ENCODE measurements around the gene SEL1L2.
A peak's percentile ranks its signal among the peaks of the same experiment; 100 is the strongest.

SEL1L2 gene, protein sequence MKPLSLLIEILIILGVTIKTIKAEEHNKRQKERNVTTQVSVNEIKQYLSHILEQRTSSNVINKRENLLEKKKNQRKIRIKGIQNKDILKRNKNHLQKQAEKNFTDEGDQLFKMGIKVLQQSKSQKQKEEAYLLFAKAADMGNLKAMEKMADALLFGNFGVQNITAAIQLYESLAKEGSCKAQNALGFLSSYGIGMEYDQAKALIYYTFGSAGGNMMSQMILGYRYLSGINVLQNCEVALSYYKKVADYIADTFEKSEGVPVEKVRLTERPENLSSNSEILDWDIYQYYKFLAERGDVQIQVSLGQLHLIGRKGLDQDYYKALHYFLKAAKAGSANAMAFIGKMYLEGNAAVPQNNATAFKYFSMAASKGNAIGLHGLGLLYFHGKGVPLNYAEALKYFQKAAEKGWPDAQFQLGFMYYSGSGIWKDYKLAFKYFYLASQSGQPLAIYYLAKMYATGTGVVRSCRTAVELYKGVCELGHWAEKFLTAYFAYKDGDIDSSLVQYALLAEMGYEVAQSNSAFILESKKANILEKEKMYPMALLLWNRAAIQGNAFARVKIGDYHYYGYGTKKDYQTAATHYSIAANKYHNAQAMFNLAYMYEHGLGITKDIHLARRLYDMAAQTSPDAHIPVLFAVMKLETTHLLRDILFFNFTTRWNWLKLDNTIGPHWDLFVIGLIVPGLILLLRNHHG

DNA sequence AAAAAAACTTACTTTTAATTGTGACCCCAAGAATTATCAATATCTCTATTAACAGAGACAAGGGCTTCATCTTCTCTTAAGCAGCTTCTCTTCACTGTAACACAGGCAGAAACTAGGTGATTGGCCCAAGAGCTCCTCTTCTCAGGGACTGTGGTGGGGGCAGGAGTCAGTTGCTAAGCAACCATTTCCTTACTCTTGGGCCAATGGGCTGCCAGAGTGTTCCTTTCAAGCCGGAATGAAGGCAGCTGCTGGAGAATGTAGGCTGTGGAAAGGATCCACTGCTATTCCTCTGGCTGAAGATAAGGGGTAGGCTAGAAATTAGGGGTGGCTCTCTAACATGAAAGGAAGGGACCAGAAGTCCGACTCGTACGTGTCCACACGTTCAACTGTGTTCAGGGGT lies at the start of gene SEL1L2:
SEL1L2 (minus strand) TSS at position 150 of the 400 bp plus-strand sequence; CDS start at position 70, 80 bp downstream.
- Histone ChIP-seq H3K36me3 (ENCODE audit: insufficient read depth, low read depth, low read length) (no peaks in the 10 kb centered on the region), H3K4me3 (ENCODE audit: low read length) (no peak within 1 kb of the TSS), H3K27ac (ENCODE audit: low read length) (no peak within 1 kb of the TSS), H3K4me1 (ENCODE audit: insufficient read depth, low read length) (no peaks in the 10 kb centered on the region; the same call in 1 of the 2 replicates), H3K9ac (ENCODE audit: low read depth, low read length) (no peak within 1 kb of the TSS), H3K9me3 (ENCODE audit: insufficient read depth, low read depth, low read length) (peaks cover 8% of the 10 kb centered on the region; the same call in 1 of the 2 replicates), H3K27me3 (ENCODE audit: insufficient read depth, low read length) (no peaks in the 10 kb centered on the region)

DNA sequence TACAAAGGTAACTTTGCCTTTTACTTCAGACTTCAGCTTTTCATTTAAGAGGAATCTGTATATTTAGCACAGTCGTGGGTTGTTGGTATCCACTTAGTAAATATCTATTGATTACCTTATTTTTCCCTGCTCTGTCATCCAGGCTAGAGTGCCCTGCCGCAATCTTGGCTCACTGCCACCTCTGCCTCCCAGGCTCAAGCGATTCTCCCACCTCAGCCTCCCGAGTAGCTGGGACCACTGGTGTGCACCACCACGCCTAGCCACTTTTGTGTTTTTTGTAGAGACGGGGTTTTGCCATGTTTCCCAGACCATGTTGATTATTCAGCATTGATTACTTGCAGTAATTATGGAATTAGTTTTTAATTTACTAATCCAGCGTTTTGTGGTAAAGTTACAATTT lies 46.2 kb upstream of the SEL1L2 start:
- Histone ChIP-seq H3K27me3 (ENCODE audit: insufficient read depth, low read length) (no peaks in the 10 kb centered on the region), H3K4me1 (ENCODE audit: insufficient read depth, low read length) (no peaks in the 10 kb centered on the region), H3K4me3 (ENCODE audit: low read length) (no peak overlapping the region), H3K27ac (ENCODE audit: low read length) (no peak overlapping the region), H3K9ac (ENCODE audit: low read depth, low read length) (no peak overlapping the region), H3K9me3 (ENCODE audit: insufficient read depth, low read depth, low read length) (no peaks in the 10 kb centered on the region), H3K36me3 (ENCODE audit: insufficient read depth, low read depth, low read length) (no peaks in the 10 kb centered on the region)

DNA sequence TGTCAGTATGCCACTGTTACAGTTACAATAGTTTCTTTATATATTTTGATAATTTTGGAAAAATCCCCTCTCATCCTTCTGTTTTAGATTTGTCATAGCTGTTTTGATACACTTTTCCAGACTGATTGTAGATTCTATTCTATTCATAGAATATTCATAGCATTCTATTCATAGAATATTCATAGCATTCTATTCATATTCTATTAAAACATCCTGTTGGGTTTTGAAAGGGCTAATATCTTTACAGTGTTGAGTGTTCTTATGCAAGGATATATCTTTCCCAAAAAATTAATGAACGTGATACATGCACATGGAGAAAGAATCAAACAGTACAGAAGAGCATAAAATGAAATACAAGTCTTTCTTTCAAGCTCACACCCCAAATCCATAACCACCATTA lies 42.9 kb upstream of the SEL1L2 start:
- Histone ChIP-seq H3K9me3 (ENCODE audit: insufficient read depth, low read depth, low read length) (no peaks in the 10 kb centered on the region), H3K4me3 (ENCODE audit: low read length) (no peak overlapping the region), H3K27ac (ENCODE audit: low read length) (no peak overlapping the region), H3K9ac (ENCODE audit: low read depth, low read length) (no peak overlapping the region), H3K27me3 (ENCODE audit: insufficient read depth, low read length) (no peaks in the 10 kb centered on the region), H3K36me3 (ENCODE audit: insufficient read depth, low read depth, low read length) (no peaks in the 10 kb centered on the region), H3K4me1 (ENCODE audit: insufficient read depth, low read length) (no peaks in the 10 kb centered on the region)

DNA sequence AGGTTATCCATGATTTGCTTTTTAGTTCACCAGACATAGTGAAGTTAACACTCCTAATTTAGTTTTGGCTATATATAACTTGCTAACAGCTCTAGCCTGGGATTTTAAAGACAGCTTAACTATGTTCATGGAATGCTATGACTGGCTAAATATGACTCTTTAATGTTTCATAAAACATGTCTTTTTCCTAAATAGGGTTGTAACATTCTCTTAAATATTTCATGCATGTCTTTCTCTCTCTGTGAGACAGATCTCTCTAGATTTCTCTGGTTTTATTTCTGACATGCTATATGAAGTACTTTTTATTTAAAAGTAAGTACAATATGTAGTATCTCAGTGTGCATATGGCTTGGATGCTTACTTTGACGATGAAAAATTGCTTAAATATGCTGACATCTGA lies 40.6 kb upstream of the SEL1L2 start:
- Histone ChIP-seq H3K4me3 (ENCODE audit: low read length) (no peak overlapping the region), H3K36me3 (ENCODE audit: insufficient read depth, low read depth, low read length) (no peaks in the 10 kb centered on the region), H3K27me3 (ENCODE audit: insufficient read depth, low read length) (no peaks in the 10 kb centered on the region), H3K27ac (ENCODE audit: low read length) (no peak overlapping the region), H3K9ac (ENCODE audit: low read depth, low read length) (no peak overlapping the region), H3K9me3 (ENCODE audit: insufficient read depth, low read depth, low read length) (no peaks in the 10 kb centered on the region), H3K4me1 (ENCODE audit: insufficient read depth, low read length) (no peaks in the 10 kb centered on the region)

DNA sequence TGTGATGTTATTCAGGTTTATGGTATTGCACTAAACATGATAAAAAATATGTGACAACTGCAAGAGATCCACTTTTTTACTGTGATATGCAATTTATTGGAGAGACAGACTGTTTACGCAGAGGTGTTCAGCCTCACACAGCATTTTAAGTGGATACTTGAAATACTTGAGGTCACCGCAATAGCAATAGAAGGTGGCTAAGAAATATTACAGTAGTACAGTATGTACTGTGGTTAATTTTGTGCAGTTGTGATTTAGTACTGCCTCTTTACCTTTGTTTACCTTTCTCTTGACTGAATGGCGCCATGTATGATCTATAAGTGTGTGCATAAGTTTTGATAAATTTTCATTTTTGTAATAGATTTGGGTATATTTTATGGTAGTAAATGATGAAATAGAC lies 22.3 kb upstream of the SEL1L2 start:
- Histone ChIP-seq H3K36me3 (ENCODE audit: insufficient read depth, low read depth, low read length) (no peaks in the 10 kb centered on the region), H3K27me3 (ENCODE audit: insufficient read depth, low read length) (no peaks in the 10 kb centered on the region), H3K27ac (ENCODE audit: low read length) (no peak overlapping the region), H3K9ac (ENCODE audit: low read depth, low read length) (no peak overlapping the region), H3K4me3 (ENCODE audit: low read length) (no peak overlapping the region), H3K4me1 (ENCODE audit: insufficient read depth, low read length) (no peaks in the 10 kb centered on the region), H3K9me3 (ENCODE audit: insufficient read depth, low read depth, low read length) (peaks cover 4% of the 10 kb centered on the region; the same call in 1 of the 2 replicates)

DNA sequence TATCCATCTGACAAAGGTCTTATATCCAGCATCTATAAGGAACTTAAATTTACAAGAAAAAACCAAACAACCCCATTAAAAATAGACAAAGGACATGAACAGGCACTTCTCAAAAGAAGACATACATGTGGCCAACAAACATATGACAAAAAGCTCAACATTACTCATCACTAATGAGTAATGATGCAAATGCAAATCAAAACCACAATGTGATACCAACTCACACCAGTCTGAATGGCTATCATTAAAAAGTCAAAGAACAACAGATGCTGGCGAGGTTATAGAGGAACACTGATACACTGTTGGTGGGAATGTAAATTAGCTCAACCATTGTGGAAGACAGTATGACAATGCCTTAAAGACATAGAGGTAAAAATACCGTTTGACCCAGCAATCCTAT lies 18.8 kb upstream of the SEL1L2 start:
- Histone ChIP-seq H3K9me3 (ENCODE audit: insufficient read depth, low read depth, low read length) (no peaks in the 10 kb centered on the region), H3K36me3 (ENCODE audit: insufficient read depth, low read depth, low read length) (no peaks in the 10 kb centered on the region), H3K9ac (ENCODE audit: low read depth, low read length) (no peak overlapping the region), H3K4me1 (ENCODE audit: insufficient read depth, low read length) (no peaks in the 10 kb centered on the region), H3K4me3 (ENCODE audit: low read length) (no peak overlapping the region), H3K27ac (ENCODE audit: low read length) (no peak overlapping the region), H3K27me3 (ENCODE audit: insufficient read depth, low read length) (no peaks in the 10 kb centered on the region)

DNA sequence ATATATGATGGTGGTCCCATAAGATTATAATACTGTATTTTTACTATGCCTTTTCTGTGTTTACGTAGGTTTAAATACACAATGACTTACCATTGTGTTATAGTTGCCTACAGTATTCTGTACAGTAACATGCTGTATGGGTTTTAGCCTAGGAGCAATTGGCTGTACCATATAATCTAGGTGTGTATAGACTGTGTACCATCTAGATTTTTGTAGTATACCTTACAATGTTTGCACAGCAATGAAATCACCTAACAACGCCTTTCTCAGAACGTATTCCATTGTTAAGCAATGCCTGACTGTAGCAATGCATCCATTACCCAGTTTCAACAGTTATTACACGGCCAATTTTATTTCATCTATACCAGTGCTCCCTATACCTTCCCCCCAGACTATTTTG lies 15.6 kb upstream of the SEL1L2 start:
- Histone ChIP-seq H3K27ac (ENCODE audit: low read length) (no peak overlapping the region), H3K4me3 (ENCODE audit: low read length) (no peak overlapping the region), H3K27me3 (ENCODE audit: insufficient read depth, low read length) (no peaks in the 10 kb centered on the region), H3K4me1 (ENCODE audit: insufficient read depth, low read length) (no peaks in the 10 kb centered on the region), H3K9ac (ENCODE audit: low read depth, low read length) (no peak overlapping the region), H3K9me3 (ENCODE audit: insufficient read depth, low read depth, low read length) (no peaks in the 10 kb centered on the region), H3K36me3 (ENCODE audit: insufficient read depth, low read depth, low read length) (no peaks in the 10 kb centered on the region)

DNA sequence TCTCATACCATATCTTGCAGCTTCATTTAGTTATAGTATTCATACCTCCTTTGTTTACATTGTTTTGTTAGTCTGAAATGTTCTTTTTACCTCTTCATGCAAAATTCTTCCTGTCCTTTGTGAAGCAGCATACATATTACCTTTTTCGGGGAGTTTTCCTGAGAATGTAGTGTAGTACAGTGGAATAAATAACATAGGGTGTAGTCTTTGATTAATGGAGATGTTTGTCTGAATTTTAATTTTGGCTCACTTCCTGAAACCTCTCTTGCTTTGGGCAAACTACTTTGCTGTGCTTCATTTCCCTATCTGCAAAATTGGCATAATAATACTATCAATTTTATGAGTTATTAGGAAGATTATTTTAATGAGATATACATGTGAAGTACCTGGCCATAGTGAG lies 10.5 kb upstream of the SEL1L2 start:
- H3K4me1 ChIP-seq (ENCODE audit: insufficient read depth, low read length): no peaks in the 10 kb centered on the region
- peaks cover 16% of the 10 kb centered on the region for H3K27me3 ChIP-seq (ENCODE audit: insufficient read depth, low read length)
- no peaks in the 10 kb centered on the region for H3K9me3 ChIP-seq (ENCODE audit: insufficient read depth, low read depth, low read length)
- no peak overlapping the region for H3K9ac ChIP-seq (ENCODE audit: low read depth, low read length)
- no peak overlapping the region for H3K27ac ChIP-seq (ENCODE audit: low read length)
- H3K36me3 ChIP-seq (ENCODE audit: insufficient read depth, low read depth, low read length): no peaks in the 10 kb centered on the region
- H3K4me3 ChIP-seq (ENCODE audit: low read length): no peak overlapping the region

DNA sequence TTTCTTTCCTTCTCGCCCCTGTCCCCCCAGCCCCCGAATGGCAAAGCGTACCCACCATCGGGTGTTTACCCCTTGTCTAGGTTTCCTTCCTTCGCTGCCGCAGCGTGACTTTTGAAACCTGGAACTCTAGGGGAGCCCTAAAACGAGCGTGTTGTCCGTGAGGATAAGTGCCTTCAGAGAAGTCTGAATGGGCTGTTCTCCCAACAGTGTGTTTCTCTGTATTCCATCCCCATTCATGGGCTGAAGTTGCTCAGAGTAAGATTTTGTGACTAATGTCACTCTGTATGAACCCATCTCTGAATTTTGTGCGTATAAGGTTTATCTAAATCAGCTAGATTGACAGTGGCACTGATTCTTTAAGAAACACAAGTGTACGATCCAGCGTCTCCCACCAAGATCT lies 5.9 kb upstream of the SEL1L2 start:
- H3K4me3 ChIP-seq (ENCODE audit: low read length): peak overlapping the region; percentile 80
- no peaks in the 10 kb centered on the region for H3K4me1 ChIP-seq (ENCODE audit: insufficient read depth, low read length)
- no peaks in the 10 kb centered on the region for H3K36me3 ChIP-seq (ENCODE audit: insufficient read depth, low read depth, low read length)
- no peak overlapping the region for H3K9ac ChIP-seq (ENCODE audit: low read depth, low read length)
- H3K27ac ChIP-seq (ENCODE audit: low read length): no peak overlapping the region
- H3K9me3 ChIP-seq (ENCODE audit: insufficient read depth, low read depth, low read length): peaks cover 8% of the 10 kb centered on the region; the same call in 1 of the 2 replicates
- peaks cover 18% of the 10 kb centered on the region for H3K27me3 ChIP-seq (ENCODE audit: insufficient read depth, low read length)

DNA sequence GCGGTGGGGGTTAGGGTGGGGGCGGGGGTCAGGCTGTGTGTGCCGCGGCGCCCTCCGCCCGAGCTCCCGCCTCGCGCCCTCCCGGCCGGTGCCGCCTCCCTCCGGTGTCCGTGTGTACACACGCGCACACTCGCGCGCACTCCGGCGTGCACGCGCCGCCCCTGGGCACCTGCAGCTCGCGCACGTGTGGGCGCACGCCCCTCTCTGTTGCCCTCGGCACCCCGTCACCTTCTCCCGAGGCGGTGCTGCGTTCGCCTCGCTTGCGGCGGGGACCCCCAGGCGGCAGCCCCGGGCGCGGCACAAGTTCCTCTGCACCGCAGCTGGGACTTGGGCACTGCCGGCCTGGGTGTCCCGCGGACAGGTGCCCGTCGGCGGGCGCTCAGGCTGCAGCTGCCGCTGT lies 5.4 kb upstream of the SEL1L2 start:
- Histone ChIP-seq H3K9me3 (ENCODE audit: insufficient read depth, low read depth, low read length) (peaks cover 8% of the 10 kb centered on the region; the same call in 1 of the 2 replicates), H3K9ac (ENCODE audit: low read depth, low read length) (no peak overlapping the region), H3K4me1 (ENCODE audit: insufficient read depth, low read length) (no peaks in the 10 kb centered on the region; the same call in 1 of the 2 replicates), H3K4me3 (ENCODE audit: low read length) (peak overlapping the region; percentile 80), H3K27ac (ENCODE audit: low read length) (no peak overlapping the region), H3K36me3 (ENCODE audit: insufficient read depth, low read depth, low read length) (no peaks in the 10 kb centered on the region), H3K27me3 (ENCODE audit: insufficient read depth, low read length) (peaks cover 18% of the 10 kb centered on the region)

DNA sequence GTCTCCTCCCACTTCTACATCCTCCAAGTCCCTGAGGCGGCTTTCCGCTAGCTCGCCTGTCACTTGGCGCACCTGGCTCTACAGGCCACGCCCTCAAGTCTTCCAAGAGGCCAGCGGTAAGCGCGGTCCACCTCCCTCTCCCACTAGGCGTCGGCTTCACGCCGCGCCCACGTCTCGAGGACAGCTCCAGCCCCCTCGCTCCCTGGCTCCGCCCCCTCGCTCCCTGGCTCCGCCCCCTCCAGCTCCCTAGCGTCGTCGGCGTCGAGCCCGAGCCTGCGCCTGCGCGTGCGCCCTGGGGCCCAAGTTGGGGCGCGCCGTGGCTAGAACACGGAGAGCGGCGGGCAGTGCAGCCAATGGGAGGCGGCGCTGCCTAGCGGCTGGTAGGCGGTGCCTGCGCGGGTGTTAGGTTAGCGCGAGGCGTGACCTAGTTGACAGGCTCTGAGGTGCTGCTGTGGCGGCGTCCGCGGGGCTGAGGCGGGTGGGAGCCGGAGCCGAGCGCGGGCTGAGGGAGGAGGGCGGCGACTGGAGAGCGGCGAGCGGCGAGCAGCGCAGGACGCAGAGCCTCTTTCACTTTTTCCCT lies 4.8 kb upstream of the SEL1L2 start, which contains the start of gene MACROD2:
MACROD2 (plus strand) TSS at position 431 of the 580 bp plus-strand sequence.
- Histone ChIP-seq H3K9me3 (ENCODE audit: insufficient read depth, low read depth, low read length) (peaks cover 8% of the 10 kb centered on the region; the same call in 1 of the 2 replicates), H3K36me3 (ENCODE audit: insufficient read depth, low read depth, low read length) (no peaks in the 10 kb centered on the region), H3K9ac (ENCODE audit: low read depth, low read length) (no peak within 1 kb of the TSS; the same call in 1 of the 2 replicates), H3K27me3 (ENCODE audit: insufficient read depth, low read length) (peaks cover 18% of the 10 kb centered on the region), H3K4me3 (ENCODE audit: low read length) (peak within 1 kb of the TSS; percentile 80), H3K27ac (ENCODE audit: low read length) (no peak within 1 kb of the TSS), H3K4me1 (ENCODE audit: insufficient read depth, low read length) (no peaks in the 10 kb centered on the region; the same call in 1 of the 2 replicates)
